Measurements from ENCODE around the gene TAAR6.

Gene TAAR6, protein sequence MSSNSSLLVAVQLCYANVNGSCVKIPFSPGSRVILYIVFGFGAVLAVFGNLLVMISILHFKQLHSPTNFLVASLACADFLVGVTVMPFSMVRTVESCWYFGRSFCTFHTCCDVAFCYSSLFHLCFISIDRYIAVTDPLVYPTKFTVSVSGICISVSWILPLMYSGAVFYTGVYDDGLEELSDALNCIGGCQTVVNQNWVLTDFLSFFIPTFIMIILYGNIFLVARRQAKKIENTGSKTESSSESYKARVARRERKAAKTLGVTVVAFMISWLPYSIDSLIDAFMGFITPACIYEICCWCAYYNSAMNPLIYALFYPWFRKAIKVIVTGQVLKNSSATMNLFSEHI

DNA sequence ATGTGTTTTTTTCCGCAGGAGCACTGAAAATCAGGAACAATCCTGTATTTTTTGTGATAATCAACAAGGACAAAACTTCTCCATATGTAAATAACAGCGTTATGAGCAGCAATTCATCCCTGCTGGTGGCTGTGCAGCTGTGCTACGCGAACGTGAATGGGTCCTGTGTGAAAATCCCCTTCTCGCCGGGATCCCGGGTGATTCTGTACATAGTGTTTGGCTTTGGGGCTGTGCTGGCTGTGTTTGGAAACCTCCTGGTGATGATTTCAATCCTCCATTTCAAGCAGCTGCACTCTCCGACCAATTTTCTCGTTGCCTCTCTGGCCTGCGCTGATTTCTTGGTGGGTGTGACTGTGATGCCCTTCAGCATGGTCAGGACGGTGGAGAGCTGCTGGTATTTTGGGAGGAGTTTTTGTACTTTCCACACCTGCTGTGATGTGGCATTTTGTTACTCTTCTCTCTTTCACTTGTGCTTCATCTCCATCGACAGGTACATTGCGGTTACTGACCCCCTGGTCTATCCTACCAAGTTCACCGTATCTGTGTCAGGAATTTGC lies at the start of gene TAAR6:
TAAR6 (plus strand) TSS at position 102 of the 557 bp plus-strand sequence; CDS start at position 102, 0 bp downstream.
- Histone ChIP-seq H3K36me3 (ENCODE audit: low read length) (no peaks in the 10 kb centered on the region), H3F3A (ENCODE audit: insufficient read depth) (no peaks in the 10 kb centered on the region), H3K27me3 (ENCODE audit: low read length) (no peaks in the 10 kb centered on the region), H3K4me2 (ENCODE audit: low read depth, low read length, poor library complexity, severe bottlenecking) (no peak within 1 kb of the TSS), H3K9ac (ENCODE audit: low read length) (no peak within 1 kb of the TSS), H3K27ac (ENCODE audit: low read depth, low read length) (no peak within 1 kb of the TSS), H2AFZ (ENCODE audit: low read depth, low read length, severe bottlenecking) (no peak within 1 kb of the TSS), H3K79me2 (ENCODE audit: insufficient read depth, low read length) (no peaks in the 10 kb centered on the region), H3K9me3 (ENCODE audit: insufficient read depth, low read length) (no peaks in the 10 kb centered on the region), H3K4me3 (ENCODE audit: insufficient read depth, low read length, poor library complexity, severe bottlenecking) (no peak within 1 kb of the TSS), H4K20me1 (ENCODE audit: low read depth, low read length) (no peaks in the 10 kb centered on the region), H3K9me2 (replicated peaks; ENCODE audit: insufficient read depth, low read length) (no peaks in the 10 kb centered on the region)
- no peak for TF ChIP-seq EZH2phosphoT487 (conservative IDR thresholded peaks at IDR 0.05; ENCODE audit: low read length)
- TF ChIP-seq, protein P1, sequence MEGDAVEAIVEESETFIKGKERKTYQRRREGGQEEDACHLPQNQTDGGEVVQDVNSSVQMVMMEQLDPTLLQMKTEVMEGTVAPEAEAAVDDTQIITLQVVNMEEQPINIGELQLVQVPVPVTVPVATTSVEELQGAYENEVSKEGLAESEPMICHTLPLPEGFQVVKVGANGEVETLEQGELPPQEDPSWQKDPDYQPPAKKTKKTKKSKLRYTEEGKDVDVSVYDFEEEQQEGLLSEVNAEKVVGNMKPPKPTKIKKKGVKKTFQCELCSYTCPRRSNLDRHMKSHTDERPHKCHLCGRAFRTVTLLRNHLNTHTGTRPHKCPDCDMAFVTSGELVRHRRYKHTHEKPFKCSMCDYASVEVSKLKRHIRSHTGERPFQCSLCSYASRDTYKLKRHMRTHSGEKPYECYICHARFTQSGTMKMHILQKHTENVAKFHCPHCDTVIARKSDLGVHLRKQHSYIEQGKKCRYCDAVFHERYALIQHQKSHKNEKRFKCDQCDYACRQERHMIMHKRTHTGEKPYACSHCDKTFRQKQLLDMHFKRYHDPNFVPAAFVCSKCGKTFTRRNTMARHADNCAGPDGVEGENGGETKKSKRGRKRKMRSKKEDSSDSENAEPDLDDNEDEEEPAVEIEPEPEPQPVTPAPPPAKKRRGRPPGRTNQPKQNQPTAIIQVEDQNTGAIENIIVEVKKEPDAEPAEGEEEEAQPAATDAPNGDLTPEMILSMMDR (IDR thresholded peaks at IDR 0.05; ENCODE audit: insufficient read depth, low read length, poor library complexity, severe bottlenecking): no peak

GRCh38 chr6:132520953-132521352 lies 49.2 kb upstream of the TAAR6 start:
- no peaks in the 10 kb centered on the region for H3F3A ChIP-seq (ENCODE audit: insufficient read depth)
- no peaks in the 10 kb centered on the region for H3K9me3 ChIP-seq (ENCODE audit: insufficient read depth, low read length)
- no peaks in the 10 kb centered on the region for H3K79me2 ChIP-seq (ENCODE audit: insufficient read depth, low read length)
- no peak overlapping the region for H3K4me2 ChIP-seq (ENCODE audit: low read depth, low read length, poor library complexity, severe bottlenecking)
- TF ChIP-seq, protein P1 (IDR thresholded peaks at IDR 0.05; ENCODE audit: insufficient read depth, low read length, poor library complexity, severe bottlenecking): no peak
- TF ChIP-seq EZH2phosphoT487 (conservative IDR thresholded peaks at IDR 0.05; ENCODE audit: low read length): no peak
- H2AFZ ChIP-seq (ENCODE audit: low read depth, low read length, severe bottlenecking): no peak overlapping the region
- no peaks in the 10 kb centered on the region for H3K9me2 ChIP-seq (replicated peaks; ENCODE audit: insufficient read depth, low read length)
- no peak overlapping the region for H3K9ac ChIP-seq (ENCODE audit: low read length)
- no peak overlapping the region for H3K27ac ChIP-seq (ENCODE audit: low read depth, low read length)
- H3K27me3 ChIP-seq (ENCODE audit: low read length): no peaks in the 10 kb centered on the region
- no peaks in the 10 kb centered on the region for H3K36me3 ChIP-seq (ENCODE audit: low read length)
- H4K20me1 ChIP-seq (ENCODE audit: low read depth, low read length): no peaks in the 10 kb centered on the region
- no peak overlapping the region for H3K4me3 ChIP-seq (ENCODE audit: insufficient read depth, low read length, poor library complexity, severe bottlenecking)

- no peak overlapping the region for H2AFZ ChIP-seq (ENCODE audit: low read depth, low read length, severe bottlenecking)
- no peaks in the 10 kb centered on the region for H3F3A ChIP-seq (ENCODE audit: insufficient read depth)
- no peak overlapping the region for H3K27ac ChIP-seq (ENCODE audit: low read depth, low read length)
- H3K36me3 ChIP-seq (ENCODE audit: low read length): no peaks in the 10 kb centered on the region
- H3K4me2 ChIP-seq (ENCODE audit: low read depth, low read length, poor library complexity, severe bottlenecking): no peak overlapping the region
- H4K20me1 ChIP-seq (ENCODE audit: low read depth, low read length): no peaks in the 10 kb centered on the region
- no peak overlapping the region for H3K9ac ChIP-seq (ENCODE audit: low read length)
- no peak overlapping the region for H3K4me3 ChIP-seq (ENCODE audit: insufficient read depth, low read length, poor library complexity, severe bottlenecking)
- no peaks in the 10 kb centered on the region for H3K9me2 ChIP-seq (replicated peaks; ENCODE audit: insufficient read depth, low read length)
- H3K9me3 ChIP-seq (ENCODE audit: insufficient read depth, low read length): no peaks in the 10 kb centered on the region
- H3K79me2 ChIP-seq (ENCODE audit: insufficient read depth, low read length): no peaks in the 10 kb centered on the region
- TF ChIP-seq, protein P1 (IDR thresholded peaks at IDR 0.05; ENCODE audit: insufficient read depth, low read length, poor library complexity, severe bottlenecking): no peak
- TF ChIP-seq EZH2phosphoT487 (conservative IDR thresholded peaks at IDR 0.05; ENCODE audit: low read length): no peak
- no peaks in the 10 kb centered on the region for H3K27me3 ChIP-seq (ENCODE audit: low read length)
These were observed 45.5 kb upstream of the TAAR6 start for GRCh38 chr6:132524646-132525045.
